MM.1S (cell line): ENCODE data around the gene SEPTIN10.

Experiments used
- CTCF ChIP-seq: fragments of 300-600 bp; sonication (generic); IDR thresholded peaks from 2 replicates; pipeline ENCODE4 v1.5.1; 2016; ENCODE audit warnings: antibody characterized with exemption, low read length, mixed read lengths
- EZH2 ChIP-seq: fragments of 300-600 bp; sonication (generic); optimal IDR thresholded peaks from 2 replicates; pipeline ENCODE3; 2017; ENCODE audit warnings: low read depth, mild to moderate bottlenecking, antibody characterized with exemption, low read length, mixed read lengths

GRCh38 chr2:109542384-109542783, 71.4 kb downstream of the SEPTIN10 start:
- TF ChIP-seq CTCF, result no peak
- TF ChIP-seq EZH2, result no peak
